ENCODE data around the gene PFKFB2. TPM values are rescaled to one million over a fixed set of nuclear protein-coding genes. Genes with fewer than 3 reads are reported as not detected.

The PFKFB2 gene
- polyA plus RNA-seq, 2 of the 4 experiments (the other 2 are of a cell fraction): 7.4 to 8.4 TPM

GRCh38 chr1:207055386-207056001 is 2.4 kb downstream of the PFKFB2 start:
- Histone ChIP-seq H3K4me3 (no peak overlapping the region), H3K27ac (no peak overlapping the region), H3K4me2 (no peak overlapping the region), H3K9me3 (no peaks in the 10 kb centered on the region), H3K4me1 (peaks cover 11% of the 10 kb centered on the region)
- 49% methylated on average over 3 of the region's 3 CpGs for WGBS (ENCODE audit: missing lambda C conversion rate)
- DNase-seq (ENCODE audit: low read depth in 1 of 2, low spot score in 1 of 2): no peak
- CTCF ChIA-PET: interaction anchor here (0.8 to 3.1 kb wide), 9 partner anchors 10 to 349 kb away, joined by 3 to 13 read pairs (median 4); no protein-coding TSS in a partner anchor
- no peak for TF ChIP-seq NPAS2 (CRISPR knock-in tag; IDR thresholded peaks at IDR 0.05; ENCODE audit: borderline replicate concordance)
- no peak for TF ChIP-seq ZNF302 (CRISPR knock-in tag; IDR thresholded peaks at IDR 0.05)
- TF ChIP-seq MAZ (IDR thresholded peaks at IDR 0.05; ENCODE audit: borderline replicate concordance, low read depth, low read length): no peak
- TF ChIP-seq BHLHE40 (IDR thresholded peaks at IDR 0.05; ENCODE audit: low read depth, low read length): no peak
- TF ChIP-seq HDAC2 (IDR thresholded peaks at IDR 0.05): no peak
- no peak for TF ChIP-seq NFE2L2 (conservative IDR thresholded peaks at IDR 0.05; ENCODE audit: low read length)
- TF ChIP-seq RARB (CRISPR knock-in tag; IDR thresholded peaks at IDR 0.05): no peak
- TF ChIP-seq MAX (IDR thresholded peaks at IDR 0.05): no peak
- TF ChIP-seq ATOH8 (CRISPR knock-in tag; IDR thresholded peaks at IDR 0.05; ENCODE audit: low read depth): no peak
- TF ChIP-seq HOXB5 (CRISPR knock-in tag; IDR thresholded peaks at IDR 0.05): no peak
- TF ChIP-seq EHMT2 (IDR thresholded peaks at IDR 0.05; ENCODE audit: low read depth): no peak
- no peak for TF ChIP-seq PHF8 (IDR thresholded peaks at IDR 0.05; ENCODE audit: borderline replicate concordance, low read depth)
- no peak for TF ChIP-seq RNF2 (IDR thresholded peaks at IDR 0.05; ENCODE audit: borderline replicate concordance, low read depth)
- no peak for TF ChIP-seq ELK1 (IDR thresholded peaks at IDR 0.05; ENCODE audit: low read depth, low read length)
- TF ChIP-seq GATA3 (IDR thresholded peaks at IDR 0.05; ENCODE audit: borderline replicate concordance): no peak
- no peak for TF ChIP-seq CBX2 (IDR thresholded peaks at IDR 0.05; ENCODE audit: borderline replicate concordance, low read depth)
- no peak for TF ChIP-seq SREBF2 (IDR thresholded peaks at IDR 0.05)
- POLR2A ChIA-PET: no interaction called here
- ATAC-seq: no peak
- FAIRE-seq: no peak

- Histone ChIP-seq H3K9me3 (no peaks in the 10 kb centered on the region), H3K4me1 (peaks cover 6% of the 10 kb centered on the region), H3K4me3 (no peak overlapping the region), H3K27ac (no peak overlapping the region), H3K4me2 (no peak overlapping the region)
- 84% methylated on average over 6 of the region's 6 CpGs for WGBS (ENCODE audit: missing lambda C conversion rate)
- FAIRE-seq (no peak), DNase-seq (ENCODE audit: low read depth in 1 of 2, low spot score in 1 of 2) (no peak), ATAC-seq (no peak)
- ChIA-PET POLR2A (no interaction called here), CTCF (interaction anchor here (0.8 to 2.4 kb wide), 7 partner anchors 9 to 348 kb away, joined by 4 to 6 read pairs (median 4); no protein-coding TSS in a partner anchor)
- TF ChIP-seq FOSB (CRISPR knock-in tag; IDR thresholded peaks at IDR 0.05) (no peak), PHF8 (IDR thresholded peaks at IDR 0.05; ENCODE audit: borderline replicate concordance, low read depth) (no peak), FOSL2 (IDR thresholded peaks at IDR 0.05) (no peak), FOSL2 (CRISPR knock-in tag; IDR thresholded peaks at IDR 0.05) (no peak), CEBPB (IDR thresholded peaks at IDR 0.05) (no peak), HOXB13 (CRISPR knock-in tag; IDR thresholded peaks at IDR 0.05; ENCODE audit: low read depth) (no peak), HEYL (CRISPR knock-in tag; IDR thresholded peaks at IDR 0.05) (no peak), NFE2L2 (conservative IDR thresholded peaks at IDR 0.05; ENCODE audit: low read length) (no peak)
Observed at GRCh38 chr1:207056673-207057072, 3.6 kb downstream of the PFKFB2 start.

GRCh38 chr1:207058252-207058651 is 5.2 kb downstream of the PFKFB2 start:
- no peak overlapping the region for H3K4me2 ChIP-seq
- H3K9me3 ChIP-seq: no peaks in the 10 kb centered on the region
- 85% methylated on average over 4 of the region's 4 CpGs for WGBS (ENCODE audit: missing lambda C conversion rate)
- no peak for TF ChIP-seq USF2 (IDR thresholded peaks at IDR 0.05)
- no peak for TF ChIP-seq HES2 (IDR thresholded peaks at IDR 0.05)
- no peak for TF ChIP-seq MAFK (IDR thresholded peaks at IDR 0.05; ENCODE audit: partially characterized antibody)
- no peak for TF ChIP-seq BHLHE40 (IDR thresholded peaks at IDR 0.05; ENCODE audit: low read depth, low read length)
- TF ChIP-seq HDAC2 (IDR thresholded peaks at IDR 0.05): no peak
- TF ChIP-seq CHD2 (IDR thresholded peaks at IDR 0.05; ENCODE audit: low read length, partially characterized antibody): no peak
- TF ChIP-seq ELK1 (IDR thresholded peaks at IDR 0.05; ENCODE audit: low read depth, low read length): no peak
- TF ChIP-seq EHF (CRISPR knock-in tag; IDR thresholded peaks at IDR 0.05): no peak
- TF ChIP-seq JUN (IDR thresholded peaks at IDR 0.05): no peak
- no peak for FAIRE-seq
- DNase-seq (ENCODE audit: low read depth in 1 of 2, low spot score in 1 of 2): no peak
- no peak overlapping the region for H3K27ac ChIP-seq
- ChIA-PET CTCF (interaction anchor here (1.3 to 1.5 kb wide), 2 partner anchors 20 to 347 kb away, joined by 4 to 7 read pairs; no protein-coding TSS in a partner anchor), POLR2A (no interaction called here)
- no peak overlapping the region for H3K4me3 ChIP-seq
- no peak for ATAC-seq
- no peaks in the 10 kb centered on the region for H3K4me1 ChIP-seq

Data from A549 (cell line).